Glomerular visceral epithelial cell (primary cell): Measurements from ENCODE around the gene CUX1.
"Not testable (repeated sequence)": the region's sequence is repeated elsewhere in the genome, so short reads cannot be mapped to it uniquely, and the experiment has no call there.

ENCODE experiments used
- DNase-seq: peaks from one replicate; pipeline ENCODE4 v3.0.0-alpha.2; 2016; ENCODE audit errors: extremely low spot score

Gene CUX1

DNA sequence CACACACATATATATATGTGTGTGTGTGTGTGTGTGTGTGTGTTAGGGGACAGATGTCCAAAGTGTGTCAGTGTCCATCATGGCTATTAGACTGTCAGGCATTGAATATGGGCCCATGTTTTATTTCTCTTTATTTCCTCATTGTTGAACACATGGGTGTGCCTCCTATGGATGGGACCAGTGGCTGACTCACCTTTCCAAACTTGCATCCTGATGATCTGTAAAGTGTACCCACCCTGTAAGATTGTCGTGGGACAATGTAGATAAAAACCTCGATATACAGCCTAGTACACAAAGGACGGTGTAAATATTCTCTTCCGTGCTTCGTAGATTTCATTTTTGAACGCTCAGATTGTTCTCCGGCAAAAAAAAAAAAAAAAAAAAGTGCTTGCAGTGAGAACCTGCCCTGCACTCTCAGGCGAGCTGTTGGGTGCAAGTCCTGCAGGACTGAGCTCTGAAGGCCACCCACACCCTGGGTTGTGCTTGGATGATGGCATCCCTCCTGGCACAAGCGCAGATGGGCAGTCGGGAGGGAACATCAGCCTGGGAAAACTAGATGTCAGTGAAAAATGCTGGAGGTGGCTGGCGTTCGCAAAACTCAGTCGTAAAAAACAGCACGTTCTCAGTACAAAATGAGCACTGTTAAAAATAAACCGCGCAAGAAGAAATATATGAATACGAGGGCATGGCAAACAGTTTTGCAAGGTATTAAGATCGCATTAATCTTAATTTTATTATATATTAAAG lies 166.9 kb downstream of the CUX1 start:
- DNase-seq: no peak

DNA sequence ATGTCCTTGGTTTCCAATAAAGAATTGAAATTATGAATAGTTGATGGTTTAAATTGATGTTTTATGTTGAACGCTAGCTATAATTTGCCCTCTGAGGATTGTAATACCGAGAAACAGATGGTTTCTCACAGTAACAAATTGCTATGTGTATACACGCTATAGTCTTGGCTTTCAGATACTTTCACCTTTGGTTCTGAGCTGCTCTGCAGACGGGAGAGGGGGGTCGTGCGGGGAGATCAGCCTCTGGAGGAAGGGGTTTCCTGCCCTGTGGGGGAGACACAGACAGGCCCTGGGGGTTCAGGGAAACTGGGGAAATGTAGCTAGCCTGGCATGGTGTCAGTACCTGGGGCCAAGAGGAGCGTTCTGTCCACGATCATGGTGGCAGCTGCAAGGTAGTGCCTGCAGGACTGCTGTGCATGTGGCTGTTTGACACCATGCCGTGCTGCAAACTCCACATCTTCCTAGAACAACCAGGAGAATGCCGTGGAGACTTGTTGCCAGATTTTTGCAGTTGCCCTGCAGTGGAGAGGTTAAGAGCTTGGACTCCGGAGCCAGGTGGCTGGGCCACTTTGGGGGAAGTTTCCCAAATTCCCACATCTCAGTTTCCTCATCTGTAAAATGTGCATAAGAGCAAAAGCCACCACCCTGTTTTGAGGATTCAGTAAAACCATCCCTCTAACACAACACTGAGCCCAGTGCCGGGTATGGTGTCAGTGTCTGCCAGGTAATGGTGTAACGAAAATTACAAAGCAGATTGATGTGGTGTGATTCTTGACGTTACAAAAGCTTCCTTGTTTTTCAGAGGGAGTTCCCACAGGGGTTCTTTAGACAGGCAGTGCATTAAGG lies 167.9 kb downstream of the CUX1 start:
- DNase-seq: no peak

DNA sequence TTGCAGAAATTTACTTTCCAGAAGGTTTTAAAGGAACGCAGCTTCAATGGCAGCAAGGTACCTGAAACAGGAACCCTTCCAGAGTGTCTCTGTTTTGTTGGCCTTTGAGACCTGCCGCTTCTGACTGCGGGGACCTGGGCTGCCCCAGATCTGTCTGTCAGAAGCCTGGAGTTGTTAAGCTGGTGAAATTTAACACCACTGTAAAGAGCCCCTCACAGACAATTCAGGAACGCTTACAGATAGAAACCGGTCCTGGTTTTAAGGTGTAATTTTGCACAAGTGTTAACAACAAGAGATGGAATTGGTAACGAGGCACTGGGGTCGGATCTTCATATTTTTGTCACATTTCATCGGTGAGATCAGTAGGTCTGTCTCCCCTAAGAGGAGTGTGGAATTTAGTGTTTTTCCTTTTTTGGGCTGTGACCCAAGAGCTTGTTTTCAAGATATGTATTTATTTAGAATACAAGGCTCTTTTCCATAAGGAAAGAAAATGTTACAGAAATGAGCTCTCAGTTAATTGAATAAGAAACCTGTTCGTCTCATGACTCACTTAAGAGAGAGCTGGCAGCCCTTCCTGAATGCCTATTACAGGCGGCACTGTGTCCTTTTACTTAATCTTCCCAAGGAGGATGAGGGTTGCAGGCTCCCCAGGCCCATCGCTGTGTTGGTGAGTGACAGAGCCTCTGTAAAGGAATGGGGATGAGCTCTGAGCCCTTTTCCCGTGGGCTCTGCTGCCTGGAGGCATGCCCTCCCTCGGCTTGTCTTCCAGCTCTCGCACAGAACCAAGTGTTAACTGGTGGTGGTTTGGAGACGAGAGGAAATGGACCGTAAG lies 168.7 kb downstream of the CUX1 start:
- DNase-seq: no peak

DNA sequence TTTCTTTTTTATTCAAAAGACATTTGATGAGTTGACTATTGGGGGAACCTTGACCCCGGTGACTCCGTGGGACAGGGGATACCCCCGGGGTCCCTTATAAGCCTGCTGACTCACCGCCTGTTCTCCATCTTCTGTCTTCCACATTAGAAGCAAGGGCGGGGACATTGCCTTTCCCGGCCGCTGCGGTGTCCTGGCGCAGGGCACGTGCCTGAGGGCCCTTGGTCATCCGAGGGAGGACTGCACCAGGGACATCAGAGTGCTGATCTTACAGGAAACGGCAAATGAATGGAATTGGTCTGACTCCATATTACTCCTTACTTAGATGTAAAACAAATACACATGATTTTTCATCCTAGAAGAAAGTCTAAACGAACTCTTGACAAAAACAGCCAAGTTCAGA lies 170.1 kb downstream of the CUX1 start:
- no peak for DNase-seq

DNA sequence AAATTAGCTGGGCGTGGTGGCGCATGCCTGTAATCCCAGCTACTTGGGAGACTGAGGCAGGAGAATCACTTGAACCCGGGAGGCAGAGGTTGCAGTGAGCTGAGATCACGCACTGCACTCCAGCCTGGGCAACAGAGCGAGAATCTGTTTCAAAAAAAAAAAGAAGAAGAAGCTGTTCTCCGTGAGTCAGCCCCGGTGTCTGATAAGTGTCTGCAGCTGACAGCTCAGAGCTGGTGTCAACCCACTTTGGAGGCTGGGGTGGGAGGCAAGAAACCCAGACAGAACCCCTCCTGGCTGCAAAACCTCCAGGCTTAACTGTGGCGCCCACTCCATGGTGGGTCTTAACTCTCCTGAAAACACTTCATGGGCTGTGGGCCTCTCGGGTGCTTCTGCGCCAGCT lies 170.6 kb downstream of the CUX1 start:
- not testable (repeated sequence) for DNase-seq

DNA sequence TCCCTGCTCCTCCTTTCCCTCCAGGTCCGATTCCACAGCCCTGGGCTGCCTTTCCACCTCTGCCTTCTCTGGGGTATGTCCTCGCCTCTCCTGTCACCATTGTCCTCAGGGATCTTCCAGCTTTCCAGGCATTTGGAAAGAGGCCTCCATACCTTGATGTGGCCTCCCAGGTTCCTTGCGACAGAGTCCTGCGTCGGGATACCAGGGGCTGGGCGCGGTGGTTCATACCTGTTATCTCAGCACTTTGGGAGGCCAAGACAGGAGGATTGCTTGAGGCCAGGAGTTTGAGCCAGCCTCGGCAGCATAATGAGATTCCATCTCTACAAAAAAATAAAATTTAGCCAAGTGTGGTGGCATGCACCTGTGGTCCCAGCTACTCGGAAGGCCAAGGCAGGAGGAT lies 171.1 kb downstream of the CUX1 start:
- no peak for DNase-seq

DNA sequence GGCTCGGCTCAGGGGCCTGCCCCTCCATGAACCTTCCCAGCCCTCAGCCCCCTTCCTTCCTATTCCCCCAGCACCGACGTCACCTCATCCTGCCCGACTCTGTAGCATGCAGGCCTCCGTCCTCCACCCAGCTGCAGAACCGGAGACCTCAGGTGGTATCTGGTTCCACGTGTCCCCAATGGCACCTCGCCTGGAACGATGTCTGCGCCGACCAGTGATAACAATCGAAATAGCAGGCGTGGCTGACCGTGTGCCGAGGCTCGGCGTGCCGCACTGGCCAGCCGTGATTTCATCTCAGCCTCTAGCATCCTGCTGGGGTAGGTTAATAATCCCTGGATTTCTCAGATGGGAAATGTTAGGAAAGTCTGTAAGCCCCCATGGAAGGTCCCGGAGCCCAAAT lies 171.7 kb downstream of the CUX1 start:
- DNase-seq: no peak

DNA sequence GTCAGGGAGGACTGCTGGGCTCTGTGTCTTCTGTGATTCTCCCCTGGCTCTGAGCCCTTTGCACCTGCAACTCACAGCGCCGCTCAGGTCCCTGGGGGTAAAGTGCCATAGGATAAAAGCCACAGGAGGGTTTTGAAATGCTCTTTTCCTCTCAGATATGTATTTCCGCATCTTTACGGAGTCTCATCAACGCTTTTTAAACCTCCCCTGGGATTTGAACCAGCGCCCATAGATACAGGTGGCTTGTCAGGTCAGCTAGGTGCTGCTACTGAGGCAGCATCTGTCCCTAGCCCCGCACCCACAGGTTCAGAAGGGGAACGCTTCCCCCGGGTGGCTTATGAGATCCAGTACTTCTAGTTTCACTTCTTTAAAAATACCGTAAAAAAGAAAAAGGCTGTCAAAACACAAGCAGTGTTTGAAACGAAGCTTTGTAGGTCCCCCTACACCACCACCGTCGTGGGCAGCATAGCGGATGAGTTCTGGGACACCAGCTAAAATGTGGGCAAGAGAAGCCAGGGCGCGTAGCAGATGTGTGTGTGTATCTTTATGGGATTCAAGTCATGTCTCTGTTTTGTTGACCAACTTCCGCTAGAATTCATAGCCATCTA lies 173.5 kb downstream of the CUX1 start:
- no peak for DNase-seq

DNA sequence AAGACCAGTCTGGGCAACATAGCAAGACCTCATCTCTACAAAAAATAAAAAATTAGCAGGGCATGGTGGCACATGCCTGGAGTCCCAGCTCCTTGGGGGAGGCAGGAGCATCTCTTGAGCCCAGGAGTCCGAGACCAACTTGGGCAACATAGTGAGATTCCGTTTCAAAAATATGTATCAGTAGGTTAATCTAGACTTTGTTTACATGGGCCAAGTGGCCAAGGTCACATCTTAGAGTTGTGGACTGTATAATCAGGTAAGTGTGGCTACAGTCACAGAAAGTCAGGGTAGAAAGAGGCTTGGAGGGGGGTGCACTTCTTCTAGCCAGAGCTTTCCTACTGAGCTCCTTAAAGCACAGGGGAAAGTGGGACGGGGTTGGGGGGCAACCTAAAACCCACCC lies 174.4 kb downstream of the CUX1 start:
- no peak for DNase-seq

DNA sequence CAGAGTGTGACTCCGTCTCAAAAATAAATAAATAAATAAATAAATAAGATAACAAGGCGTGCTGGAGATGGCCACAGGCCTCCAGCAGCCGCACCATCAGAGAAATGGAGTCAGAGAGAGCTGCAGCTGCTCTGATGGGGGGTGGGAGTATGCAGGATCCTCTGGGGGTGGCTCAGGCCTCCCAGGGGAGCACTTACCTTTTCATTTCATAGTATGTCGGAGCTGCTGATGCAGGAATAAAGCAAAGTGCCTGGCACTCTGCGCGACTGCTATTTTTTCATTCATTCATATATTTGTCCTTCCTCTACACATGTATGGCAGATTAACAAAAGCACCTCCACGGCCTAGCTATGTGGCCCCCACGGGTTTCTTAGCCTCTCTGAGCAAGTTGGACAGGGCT lies 175.9 kb downstream of the CUX1 start:
- DNase-seq: no peak

DNA sequence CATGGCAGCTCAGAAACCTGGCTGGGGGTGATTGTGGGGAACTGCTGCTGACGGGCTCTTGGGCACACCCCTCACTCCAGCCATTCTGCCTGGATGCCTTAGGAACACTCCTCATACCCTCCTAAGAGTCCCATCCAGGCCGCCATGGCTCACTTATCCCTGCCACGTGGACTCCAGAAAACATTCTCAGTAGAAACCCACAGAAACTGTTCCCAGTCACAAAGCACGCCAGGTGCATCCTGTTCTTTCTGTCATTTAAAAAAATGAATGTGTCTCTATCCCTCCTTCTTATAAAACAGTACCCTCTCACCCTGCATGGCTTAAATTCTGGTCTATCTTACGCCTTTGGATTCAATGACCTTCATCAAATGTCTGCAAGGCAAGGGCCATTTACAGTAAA lies 177.7 kb downstream of the CUX1 start:
- DNase-seq: no peak

DNA sequence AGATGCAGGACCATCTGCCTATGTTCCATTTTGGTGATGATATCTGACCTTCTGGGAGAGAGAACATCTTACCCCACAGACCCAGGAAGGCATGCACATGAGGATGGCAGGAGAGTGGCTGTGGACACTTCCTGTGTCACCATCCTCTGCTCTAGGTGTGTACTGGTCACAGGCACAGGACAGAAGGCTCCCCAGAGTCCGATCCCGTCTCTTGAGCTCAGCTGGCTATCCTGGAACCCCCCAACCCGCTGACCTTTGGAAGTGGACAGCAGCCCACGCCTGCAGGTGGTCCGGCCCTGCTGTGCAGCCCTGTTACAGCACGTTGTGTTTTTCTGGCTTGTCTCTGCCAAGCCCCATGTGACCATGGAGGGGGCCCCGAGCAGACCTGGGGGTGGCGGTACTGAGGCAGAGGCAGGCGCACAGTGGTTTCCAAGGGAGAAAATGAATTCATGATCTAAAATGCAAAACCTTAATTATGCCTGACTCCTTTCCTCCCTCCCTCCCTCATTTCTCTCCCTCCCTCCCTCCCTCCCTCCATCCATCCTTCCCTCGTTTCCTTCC lies 178.8 kb downstream of the CUX1 start:
- no peak for DNase-seq

DNA sequence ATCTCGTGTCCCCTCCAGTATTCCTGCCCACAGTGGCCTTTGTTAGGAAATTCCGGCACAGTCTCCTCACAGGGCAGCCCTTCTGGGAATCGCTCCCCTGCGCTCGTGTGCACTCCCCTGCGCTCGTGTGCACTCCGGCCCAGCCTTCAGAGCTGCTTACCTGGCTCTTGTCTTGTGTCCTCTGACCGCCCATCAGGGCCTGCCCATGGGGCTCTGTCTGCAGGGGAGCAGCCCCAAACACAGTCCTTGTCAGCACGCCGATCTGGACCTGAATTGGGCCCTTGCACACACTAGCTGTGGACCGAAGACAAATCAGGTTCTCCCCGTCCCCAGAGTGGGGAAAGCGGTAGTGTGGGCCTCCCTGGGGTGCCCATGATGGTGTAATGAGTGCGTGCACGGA lies 179.4 kb downstream of the CUX1 start:
- no peak for DNase-seq

DNA sequence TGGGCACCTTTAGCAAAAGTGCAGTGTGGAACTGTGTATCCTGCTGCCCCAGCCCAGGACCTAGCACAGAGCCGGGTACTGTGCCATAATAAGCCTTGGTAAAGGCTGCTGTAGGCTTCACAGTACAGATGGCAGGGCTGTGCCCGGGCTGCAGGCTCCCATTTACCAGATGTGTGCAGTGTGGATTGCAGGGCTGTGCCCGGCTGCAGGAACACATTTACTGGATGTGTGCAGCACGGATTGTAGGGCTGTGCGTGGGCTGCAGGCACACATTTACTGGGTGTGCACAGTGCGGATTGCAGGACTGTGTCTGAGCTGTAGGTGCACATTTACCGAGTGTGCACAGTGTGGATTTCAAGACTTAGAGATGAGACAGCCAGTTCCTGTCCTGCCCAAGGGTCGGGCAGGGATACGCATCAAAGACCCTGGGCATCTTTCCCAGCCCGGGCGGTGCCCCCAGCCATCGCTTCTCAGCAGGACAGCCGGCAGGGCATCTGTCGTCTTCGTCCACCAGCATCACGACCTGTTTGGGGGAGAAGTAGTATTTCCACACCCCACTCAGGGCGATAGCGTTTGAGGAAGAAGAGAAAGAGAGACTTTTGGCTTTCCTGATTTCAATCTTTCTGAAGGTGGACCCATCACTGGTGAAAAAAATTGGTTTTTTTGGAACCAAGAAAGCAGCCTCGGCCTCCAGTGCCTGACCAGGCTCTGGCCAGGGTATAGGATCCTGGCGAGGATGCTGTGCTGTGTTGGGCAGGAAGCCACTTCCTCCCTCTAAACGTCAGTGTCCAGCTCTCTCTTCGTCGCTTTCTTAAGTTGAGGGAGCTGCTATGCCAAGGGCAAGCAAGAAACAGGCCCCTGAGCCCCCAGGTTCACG lies 180.8 kb downstream of the CUX1 start:
- no peak for DNase-seq

DNA sequence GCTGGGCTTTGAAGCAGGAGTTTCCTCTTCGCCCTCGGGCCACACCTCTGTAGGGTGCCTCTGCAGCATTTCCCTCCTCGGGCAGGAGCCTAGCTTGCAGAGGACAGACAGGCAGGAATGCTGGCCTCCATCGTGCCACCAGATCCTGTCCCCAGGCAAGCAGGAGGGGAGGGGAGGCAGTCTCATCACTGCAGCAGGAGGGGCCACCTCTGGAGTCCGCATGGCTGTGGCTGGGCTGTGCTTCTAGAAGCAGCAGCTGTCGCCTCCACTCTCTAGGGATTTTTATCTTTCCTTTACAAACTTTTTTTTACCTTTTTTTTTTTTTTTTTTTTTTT lies 181.4 kb downstream of the CUX1 start:
- no peak for DNase-seq

DNA sequence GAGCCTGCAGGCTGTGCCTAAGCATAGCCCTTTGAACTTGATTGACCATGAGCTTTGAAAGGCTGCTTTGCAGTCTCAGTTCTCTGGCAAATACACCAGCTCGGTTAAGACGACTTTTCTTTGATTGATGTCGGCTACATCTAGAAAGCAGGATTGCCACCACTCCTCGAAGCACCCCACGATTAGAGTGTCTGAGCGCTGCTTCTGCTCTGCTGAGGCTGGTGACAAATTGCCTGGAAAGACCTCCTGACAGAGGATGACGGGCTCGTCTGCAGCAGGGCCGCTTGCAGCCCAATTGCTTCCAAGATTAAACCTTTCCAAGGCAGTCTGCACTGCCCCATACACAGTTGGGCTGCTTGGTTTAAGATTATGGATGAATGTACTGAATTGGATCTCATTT lies 182.0 kb downstream of the CUX1 start:
- no peak for DNase-seq

DNA sequence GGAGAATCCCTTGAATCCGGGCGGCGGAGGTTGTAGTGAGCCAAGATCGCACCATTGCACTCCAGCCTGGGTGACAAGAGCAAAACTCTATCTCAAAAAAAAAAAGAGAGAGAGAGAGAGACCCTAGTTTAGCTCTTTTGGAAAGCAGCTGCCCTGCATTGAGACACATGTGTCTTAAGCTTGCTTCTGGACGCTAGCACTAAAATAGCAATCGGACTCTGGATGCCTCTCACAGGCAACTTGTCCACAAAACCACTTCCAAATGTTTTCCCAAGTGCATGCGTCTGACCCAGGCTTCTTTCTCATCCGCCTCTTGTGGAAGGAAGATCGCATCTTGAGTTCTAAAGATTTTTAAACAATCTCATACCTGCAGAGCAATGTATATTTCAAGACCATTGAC lies 182.7 kb downstream of the CUX1 start:
- DNase-seq: no peak

DNA sequence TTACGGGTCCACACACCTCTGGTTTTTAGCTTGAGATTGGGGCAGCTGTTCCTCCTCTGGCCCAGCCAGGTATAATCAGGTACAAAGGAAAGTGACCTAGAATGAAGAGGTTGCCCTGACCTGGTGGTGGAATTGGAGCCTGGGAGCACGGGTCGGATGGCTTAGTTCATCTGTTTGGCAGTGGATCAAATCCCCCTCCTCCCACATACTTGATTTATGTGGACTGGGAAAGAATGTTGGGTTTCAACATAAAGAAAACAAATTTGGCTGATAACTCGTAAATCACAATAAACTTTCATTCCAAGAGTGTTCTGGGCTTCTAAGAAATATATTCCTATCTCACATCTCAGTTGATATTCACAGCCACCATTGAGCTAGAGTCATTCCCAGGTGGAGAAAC lies 186.8 kb downstream of the CUX1 start:
- DNase-seq: no peak

DNA sequence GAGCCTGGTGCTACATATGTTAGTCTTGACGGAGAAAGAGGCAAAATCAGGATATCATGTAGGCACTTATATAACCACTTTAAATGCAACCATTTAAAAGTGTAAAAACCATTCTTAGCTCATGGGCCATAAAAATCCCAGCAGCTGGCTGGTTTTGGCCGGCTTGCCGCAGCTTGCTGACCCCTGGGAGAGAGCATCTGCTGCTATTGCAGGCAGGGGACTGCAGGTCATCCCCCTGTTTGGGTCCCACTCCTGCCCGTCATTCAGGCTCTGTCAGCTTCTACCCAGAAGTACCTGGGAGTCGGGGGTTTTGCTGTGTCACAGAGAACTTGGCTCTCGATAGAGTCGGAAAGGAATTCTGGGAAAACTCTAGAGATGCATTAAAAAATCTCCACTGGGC lies 187.4 kb downstream of the CUX1 start:
- no peak for DNase-seq

DNA sequence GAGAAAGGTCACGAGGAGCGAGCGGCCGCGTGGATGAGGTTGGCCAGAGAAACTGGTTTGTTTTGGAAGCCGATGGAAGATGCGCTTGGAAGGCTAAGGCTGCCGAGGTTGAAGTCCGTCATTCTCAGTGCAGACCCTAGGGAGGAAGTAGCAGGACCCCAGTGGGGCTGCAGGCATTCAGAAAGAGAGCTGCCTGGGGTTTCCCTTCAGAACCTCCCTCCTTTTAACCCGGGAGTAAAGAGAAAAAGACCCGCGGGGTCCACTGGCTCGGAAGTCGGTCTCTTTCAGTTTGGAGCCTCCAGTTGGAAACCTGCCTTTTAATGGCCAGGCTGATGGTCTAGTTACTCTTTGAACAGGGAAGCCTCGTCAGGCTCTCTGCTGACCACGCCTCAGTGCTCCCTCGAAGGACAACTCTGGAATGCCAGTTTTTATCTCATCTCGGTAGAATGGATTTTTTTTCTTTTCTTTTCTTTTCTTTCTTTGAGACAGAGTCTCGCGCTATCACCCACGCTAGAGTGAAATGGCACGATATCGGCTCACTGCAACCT lies 188.6 kb downstream of the CUX1 start:
- DNase-seq: no peak

DNA sequence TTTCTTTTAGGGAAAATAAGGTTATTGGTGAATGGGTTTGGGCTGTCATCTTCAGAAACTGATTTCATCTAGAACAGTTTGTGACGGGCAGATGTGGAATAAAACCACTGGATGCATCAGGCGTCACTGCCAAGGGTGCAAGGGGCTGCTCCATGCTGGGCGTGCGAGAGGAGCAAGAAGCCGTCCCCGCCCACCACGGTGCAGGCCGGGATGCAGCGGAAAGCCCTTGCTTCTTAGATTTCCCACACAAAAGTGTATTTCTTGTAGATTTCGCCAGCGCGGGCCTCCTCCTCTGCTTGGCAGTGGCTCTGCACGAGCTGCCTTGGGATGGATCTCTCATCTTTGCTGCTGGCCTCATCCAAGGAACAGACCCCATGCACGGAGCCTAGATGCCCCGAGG lies 189.3 kb downstream of the CUX1 start:
- DNase-seq: no peak
